DOHH2 (cell line): Measurements from ENCODE around the gene TCF12.

Experiments
- CTCF ChIP-seq: fragments of 200-600 bp; sonication (generic); IDR thresholded peaks from one replicate; pipeline ENCODE4 v1.5.1; 2014; ENCODE audit warnings: antibody characterized with exemption, mild to moderate bottlenecking, low read depth, low read length; ENCODE audit not compliant: poor library complexity, severe bottlenecking
- EZH2phosphoT487 ChIP-seq: fragments of 200-600 bp; sonication (generic); IDR thresholded peaks from 2 replicates; pipeline ENCODE4 v1.6.1; 2017; ENCODE audit warnings: borderline replicate concordance, mild to moderate bottlenecking, antibody characterized with exemption, low read length, moderate library complexity, mixed read lengths

- TF ChIP-seq CTCF (no peak), EZH2phosphoT487 (no peak)
Observed at GRCh38 chr15:57251308-57251707, 332.9 kb downstream of the TCF12 start.
